Mucosa of descending colon (tissue), 3 donors: ENCODE data around the gene CAB39. TPM values are rescaled to one million over a fixed set of nuclear protein-coding genes. Genes with fewer than 3 reads are reported as not detected.

Source experiments
- ATAC-seq: fragments of 200-7000 bp; cut with Tn5 transposase; one replicate; pipeline ENCODE4 v1.9.1; 2020; ENCODE audit warnings: mild to moderate bottlenecking, moderate library complexity
- DNase-seq, 3 donors: peaks; one replicate each; pipeline ENCODE4 v3.0.0-alpha.2; 2020
- H3K36me3 ChIP-seq: fragments of 200-600 bp; one replicate; pipeline ENCODE4 v1.8.0; 2021; ENCODE audit warnings: low read depth, mild to moderate bottlenecking
- H3K4me1 ChIP-seq: fragments of 200-600 bp; one replicate; pipeline ENCODE4 v1.8.0; 2021; ENCODE audit warnings: low read depth, mild to moderate bottlenecking
- H3K4me3 ChIP-seq: fragments of 200-600 bp; one replicate; pipeline ENCODE4 v1.8.0; 2021; ENCODE audit warnings: mild to moderate bottlenecking
- H3K9me3 ChIP-seq: fragments of 200-600 bp; one replicate; pipeline ENCODE4 v1.8.0; 2021; ENCODE audit warnings: mild to moderate bottlenecking
- CTCF ChIP-seq: fragments of 200-600 bp; IDR thresholded peaks from one replicate; pipeline ENCODE4 v1.8.0; 2022; ENCODE audit warnings: antibody characterized with exemption, mild to moderate bottlenecking
- intact Hi-C, 2 donors: fragments of 100-400 bp; cut with DNase I in 1 of 2; cut with micrococcal nuclease in 1 of 2; formaldehyde crosslinking; loops; one replicate each; pipeline versions ENCODE4 v1.11.0 to v1.11.1; 2022; cut with DNase I, micrococcal nuclease
- total RNA-seq, 3 donors: library from RNA; stranded (reverse); fragmentation: NEBNext Ultra II Directional in 2 of 3; extraction: Animal tissue kit (Norgen Biotek cat#: 25700) in 2 of 3; gene quantifications; one replicate each; pipeline versions ENCODE4 v1.2.1 to v1.2.4, GENCODE V29; 2021 to 2023
- donor health status: DM: no; HTN: no; CAD: no; lungs with moderate emphysema.
- donor health status: DM: no; HTN: no; CAD: no.
- donor health status: DM: no; HTN: yes; CAD: no.

CAB39 gene
- total RNA-seq, 3 donors from 2014 or later: 112 to 155 (median 115) TPM

GRCh38 chr2:230706966-230707365 lies 5.7 kb upstream of the CAB39 start:
- no peak for TF ChIP-seq CTCF
- Histone ChIP-seq H3K4me1 (peaks cover 15% of the 10 kb centered on the region), H3K4me3 (no peak overlapping the region), H3K36me3 (no peaks in the 10 kb centered on the region), H3K9me3 (no peaks in the 10 kb centered on the region)
- intact Hi-C loops: no loop called here
- DNase-seq (no peak), ATAC-seq (no peak)

GRCh38 chr2:230708204-230708603 lies 4.4 kb upstream of the CAB39 start:
- H3K9me3 ChIP-seq: no peaks in the 10 kb centered on the region
- no peak for TF ChIP-seq CTCF
- peak; percentile 44 to 76 (median 53) for DNase-seq
- ATAC-seq: peak; percentile 55
- peaks cover 15% of the 10 kb centered on the region for H3K4me1 ChIP-seq
- H3K36me3 ChIP-seq: no peaks in the 10 kb centered on the region
- intact Hi-C loops: no loop called here
- H3K4me3 ChIP-seq: no peak overlapping the region

DNA sequence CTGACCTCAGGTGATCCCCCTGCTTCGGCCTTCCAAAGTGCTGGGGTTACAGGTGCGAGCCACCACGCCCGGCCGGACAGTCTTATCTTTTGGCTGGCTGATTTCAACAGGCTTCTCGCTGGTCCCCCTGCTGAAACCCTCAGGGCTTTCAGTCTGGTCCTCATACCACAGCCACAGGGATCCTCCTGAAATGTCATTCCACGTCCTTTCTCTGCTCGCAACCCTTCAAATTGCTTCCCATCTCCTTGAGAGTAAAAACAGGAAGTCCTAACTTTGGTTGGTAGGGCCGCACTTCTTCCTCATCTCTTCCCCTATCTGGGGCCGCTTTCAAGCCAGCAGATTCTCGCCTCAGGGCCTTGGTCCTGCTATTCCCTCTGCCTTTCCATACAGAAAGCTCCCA lies 1.4 kb upstream of the CAB39 start:
- peak in 1 of 3 donors; percentile 26 for DNase-seq
- Histone ChIP-seq H3K4me1 (peaks cover 35% of the 10 kb centered on the region), H3K36me3 (no peaks in the 10 kb centered on the region), H3K4me3 (no peak overlapping the region), H3K9me3 (no peaks in the 10 kb centered on the region)
- no peak for TF ChIP-seq CTCF
- intact Hi-C loops: loop anchor here in 1 of 2 donors (10.0 kb wide), 1 partner anchor 84 kb away; no protein-coding TSS in a partner anchor
- ATAC-seq: no peak

DNA sequence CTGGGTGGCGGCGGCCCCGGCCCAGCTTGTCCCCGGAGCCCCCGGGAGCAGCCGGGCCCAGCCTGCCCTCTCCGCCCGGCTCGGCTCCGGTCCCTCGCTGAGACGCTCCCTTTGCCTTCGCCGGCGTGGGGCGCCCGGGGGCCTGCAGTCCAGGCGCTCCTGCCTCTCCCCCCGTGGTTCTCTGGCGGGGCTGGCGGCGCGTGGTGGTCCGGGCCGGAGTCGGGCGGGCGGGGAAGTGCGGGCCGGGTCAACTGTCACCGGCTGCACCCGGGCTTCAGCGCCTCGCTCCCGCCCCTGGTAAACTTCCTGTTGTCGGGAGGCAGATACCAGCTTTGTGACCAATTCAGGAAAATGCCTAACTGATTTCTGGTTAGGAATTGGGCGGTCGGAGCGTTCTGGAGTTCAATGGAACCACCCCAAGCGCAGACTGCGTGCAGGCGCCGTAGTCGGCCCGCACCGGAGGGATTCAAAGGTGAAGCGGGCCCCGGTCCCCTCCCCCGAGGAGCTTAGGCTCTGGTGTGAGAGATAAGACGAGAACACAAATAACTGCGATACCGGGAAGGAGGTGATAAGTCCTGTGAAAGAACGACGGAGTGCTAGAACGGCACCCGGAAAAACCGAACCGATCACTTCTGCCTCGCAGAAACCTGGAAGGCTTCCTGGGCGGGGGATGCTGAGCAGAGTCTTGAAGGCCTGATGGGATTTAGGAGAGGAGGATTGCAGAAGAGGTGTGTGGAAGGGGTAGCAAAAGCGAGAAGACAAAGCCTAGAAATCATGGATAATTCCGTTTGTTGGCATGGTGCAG lies 891 bp downstream of the CAB39 start:
- peak overlapping the region; percentile 99 for H3K4me3 ChIP-seq
- peak; percentile 71 to 78 (median 76) for DNase-seq
- H3K9me3 ChIP-seq: no peaks in the 10 kb centered on the region
- intact Hi-C loops: loop anchor here in 1 of 2 donors (10.0 kb wide), 1 partner anchor 81 kb away; no protein-coding TSS in a partner anchor
- no peak for TF ChIP-seq CTCF
- ATAC-seq: peak; percentile 63
- H3K4me1 ChIP-seq: peaks cover 34% of the 10 kb centered on the region
- H3K36me3 ChIP-seq: no peaks in the 10 kb centered on the region

- Histone ChIP-seq H3K4me1 (peaks cover 34% of the 10 kb centered on the region), H3K9me3 (no peaks in the 10 kb centered on the region), H3K36me3 (no peaks in the 10 kb centered on the region), H3K4me3 (peak overlapping the region; percentile 99)
- no peak for TF ChIP-seq CTCF
- ATAC-seq: peak; percentile 54
- intact Hi-C loops: loop anchor here in 1 of 2 donors (10.0 kb wide), 1 partner anchor 81 kb away; no protein-coding TSS in a partner anchor
- peak in 1 of 3 donors; percentile 39 for DNase-seq
Observed at GRCh38 chr2:230714136-230714480, 1.5 kb downstream of the CAB39 start.
